GM20431 (cell line): ENCODE measurements around the gene IQSEC1.
"Not testable (repeated sequence)": the region's sequence is repeated elsewhere in the genome, so short reads cannot be mapped to it uniquely, and the experiment has no call there.

Source experiments
- in situ Hi-C: fragments of 300-500 bp; cut with MseI, MboI; formaldehyde crosslinking; loops from one replicate; pipeline ENCODE4 v1.15.0; 2020; ENCODE audit warnings: low sequenced_read_pairs; ENCODE audit not compliant: unreplicated experiment

IQSEC1 gene

GRCh38 chr3:12875857-12876836 lies 197.1 kb downstream of the IQSEC1 start:
- in situ Hi-C loops: no loop called here

- in situ Hi-C loops: no loop called here
These were observed 201.7 kb downstream of the IQSEC1 start for GRCh38 chr3:12871404-12871983.

GRCh38 chr3:12870942-12871341 lies 202.3 kb downstream of the IQSEC1 start:
- in situ Hi-C loops: no loop called here

- in situ Hi-C loops: no loop called here
These were observed 204.1 kb downstream of the IQSEC1 start for GRCh38 chr3:12869035-12869621.

- in situ Hi-C loops: no loop called here
These were observed 204.9 kb downstream of the IQSEC1 start for GRCh38 chr3:12868039-12869034.

- in situ Hi-C loops: no loop called here
These were observed 206.4 kb downstream of the IQSEC1 start for GRCh38 chr3:12866836-12867235.

GRCh38 chr3:12865271-12865670 lies 208.0 kb downstream of the IQSEC1 start:
- in situ Hi-C loops: no loop called here

- in situ Hi-C loops: no loop called here
These were observed 210.8 kb downstream of the IQSEC1 start for GRCh38 chr3:12862387-12862786.

GRCh38 chr3:12861611-12862010 lies 211.6 kb downstream of the IQSEC1 start:
- in situ Hi-C loops: no loop called here

- in situ Hi-C loops: no loop called here
These were observed 213.4 kb downstream of the IQSEC1 start for GRCh38 chr3:12859840-12860239.

GRCh38 chr3:12856626-12857025 lies 216.6 kb downstream of the IQSEC1 start:
- in situ Hi-C loops: no loop called here

GRCh38 chr3:12854565-12854964 lies 218.7 kb downstream of the IQSEC1 start:
- in situ Hi-C loops: no loop called here

- in situ Hi-C loops: not testable (repeated sequence)
These were observed 219.4 kb downstream of the IQSEC1 start for GRCh38 chr3:12853847-12854246.

- in situ Hi-C loops: no loop called here
These were observed 221.0 kb downstream of the IQSEC1 start for GRCh38 chr3:12852201-12852600.
